Retina (tissue), 1 donor: ENCODE measurements around the gene HERC5.
"Not testable (repeated sequence)": the region's sequence is repeated elsewhere in the genome, so short reads cannot be mapped to it uniquely, and the experiment has no call there.

Source experiments
- DNase-seq: peaks from one replicate; pipeline ENCODE4 v3.0.0-alpha.2; 2016

Gene HERC5

GRCh38 chr4:88523325-88524129, 66.6 kb downstream of the HERC5 start, which contains the start of gene PYURF:
TSS of gene PYURF (minus strand) at chr4:88523776. CDS start at chr4:88523700, 76 bp downstream.
- DNase-seq = peak; percentile 97

- DNase-seq = no peak
These were observed 67.3 kb downstream of the HERC5 start for GRCh38 chr4:88524171-88524570.

- DNase-seq = no peak
These were observed 69.4 kb downstream of the HERC5 start for GRCh38 chr4:88526221-88526815.

GRCh38 chr4:88527787-88528186, 70.9 kb downstream of the HERC5 start:
- DNase-seq = no peak

- no peak for DNase-seq
These were observed 71.9 kb downstream of the HERC5 start for GRCh38 chr4:88528861-88529260.

GRCh38 chr4:88531549-88531948, 74.6 kb downstream of the HERC5 start:
- DNase-seq = no peak

- DNase-seq = no peak
These were observed 76.3 kb downstream of the HERC5 start for GRCh38 chr4:88533088-88533790.

- DNase-seq = no peak
These were observed 77.2 kb downstream of the HERC5 start for GRCh38 chr4:88533937-88534750.

GRCh38 chr4:88535090-88535755, 78.3 kb downstream of the HERC5 start:
- DNase-seq = no peak

GRCh38 chr4:88537709-88538108, 80.8 kb downstream of the HERC5 start:
- no peak for DNase-seq

GRCh38 chr4:88539322-88540068, 82.6 kb downstream of the HERC5 start:
- not testable (repeated sequence) for DNase-seq

GRCh38 chr4:88549815-88550214, 92.9 kb downstream of the HERC5 start:
- no peak for DNase-seq
